ENCODE results near the gene GULP1.

Gene GULP1

DNA sequence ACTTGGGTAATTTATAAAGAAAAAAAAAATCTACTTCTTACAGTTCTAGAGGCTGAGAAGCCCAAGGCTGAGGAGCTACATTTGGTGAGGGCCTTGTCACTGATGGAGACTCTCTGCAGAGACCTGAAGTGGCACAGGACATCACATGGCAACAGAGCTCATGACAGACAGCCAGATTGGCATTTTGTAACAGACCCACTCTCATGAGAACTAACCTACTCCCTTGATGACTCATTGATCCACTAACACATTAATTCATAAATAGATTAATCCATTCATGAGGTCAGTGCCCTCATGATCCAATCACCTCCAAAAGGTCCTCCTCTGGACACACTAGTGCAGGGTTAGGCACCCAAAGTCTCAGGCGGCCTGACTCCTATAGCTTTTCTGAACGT, 318.4 kb downstream of the GULP1 start:
- no peak for DNase-seq

DNA sequence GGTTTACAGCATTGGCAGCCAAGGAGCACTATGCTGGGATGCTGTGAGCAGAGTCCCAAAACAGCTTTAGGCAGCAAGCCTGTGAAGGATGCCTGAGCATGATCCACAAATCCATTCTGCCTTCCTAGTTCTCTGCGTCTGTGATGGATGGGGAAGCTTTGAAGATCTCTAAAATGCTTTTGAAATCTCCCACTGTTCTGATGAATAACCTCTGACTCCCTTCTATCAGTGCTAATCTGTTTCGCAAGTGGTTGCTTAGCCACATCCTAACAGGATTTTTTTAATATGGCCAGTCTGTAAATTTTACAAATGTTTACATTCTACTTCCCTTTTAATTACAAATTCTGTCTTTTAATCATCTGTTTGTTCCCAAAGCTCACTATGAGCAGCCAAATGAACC, 319.2 kb downstream of the GULP1 start:
- no peak for DNase-seq

DNA sequence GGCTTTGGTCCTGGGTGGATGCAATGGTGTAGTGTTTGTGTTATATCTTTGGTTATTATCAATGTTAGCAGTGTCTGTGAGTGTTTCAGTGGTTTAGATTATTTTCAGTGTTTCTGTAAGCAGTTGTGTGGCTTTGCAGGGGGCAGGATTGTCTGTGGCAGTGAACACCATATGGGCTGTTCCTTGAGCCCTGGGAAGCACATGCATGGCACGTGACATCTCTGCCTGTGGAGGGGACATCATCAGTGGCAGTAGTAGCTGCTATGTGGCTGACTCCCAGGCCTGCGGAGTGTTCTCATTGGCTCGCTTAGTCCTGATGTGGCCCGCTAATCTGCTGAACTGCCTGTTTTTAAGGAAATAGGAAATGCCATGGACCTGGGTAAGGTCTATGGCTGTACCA, 327.5 kb downstream of the GULP1 start:
- DNase-seq = no peak

DNA sequence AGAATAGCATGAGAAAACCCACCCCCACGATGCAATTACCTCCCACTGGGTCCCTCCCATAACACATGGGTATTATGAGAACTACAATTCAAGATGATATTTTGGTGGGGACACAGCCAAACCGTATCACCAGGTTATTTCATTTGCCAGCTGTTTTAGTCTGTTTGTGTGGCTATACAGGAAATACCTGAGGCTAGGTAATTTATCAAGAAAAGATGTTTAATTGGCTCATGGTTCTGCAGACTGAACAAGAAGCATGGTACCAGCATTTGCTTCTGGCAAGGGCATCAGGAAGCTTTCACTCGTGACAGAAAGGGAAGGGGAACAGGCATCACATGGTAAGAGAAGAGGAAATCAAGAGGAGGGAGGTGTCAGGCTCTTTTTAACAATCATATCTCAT, 329.2 kb downstream of the GULP1 start:
- no peak for DNase-seq

DNA sequence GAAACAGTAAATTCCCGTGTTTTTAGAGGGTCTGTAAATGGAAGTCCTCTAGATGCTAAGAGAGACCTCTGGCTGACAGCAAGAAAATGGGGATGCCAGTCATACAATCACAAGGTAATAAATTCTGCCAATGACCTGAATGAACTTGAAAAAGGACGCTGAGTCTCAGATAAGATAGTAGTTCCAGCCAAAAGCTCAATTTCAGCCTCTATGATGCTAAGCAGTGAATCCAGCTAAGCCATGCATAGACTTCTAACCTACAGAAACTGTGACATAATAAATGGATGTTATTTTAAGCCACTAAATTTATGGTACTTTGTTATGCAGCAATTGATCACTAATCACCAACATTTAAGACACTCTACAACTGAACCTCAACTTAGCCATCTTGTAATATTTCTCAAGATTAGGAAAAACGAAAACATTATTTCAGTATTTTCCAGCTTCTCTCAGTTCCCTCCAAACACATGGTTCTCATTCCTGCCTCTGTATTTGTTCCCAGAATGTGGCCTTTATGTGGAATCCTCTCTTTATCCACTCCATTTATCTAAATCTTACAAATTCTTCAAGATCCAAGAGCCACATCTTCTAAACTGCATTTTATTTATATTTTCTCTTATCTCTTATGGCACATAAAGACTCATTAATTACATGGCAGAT, 331.1 kb downstream of the GULP1 start:
- no peak for DNase-seq

DNA sequence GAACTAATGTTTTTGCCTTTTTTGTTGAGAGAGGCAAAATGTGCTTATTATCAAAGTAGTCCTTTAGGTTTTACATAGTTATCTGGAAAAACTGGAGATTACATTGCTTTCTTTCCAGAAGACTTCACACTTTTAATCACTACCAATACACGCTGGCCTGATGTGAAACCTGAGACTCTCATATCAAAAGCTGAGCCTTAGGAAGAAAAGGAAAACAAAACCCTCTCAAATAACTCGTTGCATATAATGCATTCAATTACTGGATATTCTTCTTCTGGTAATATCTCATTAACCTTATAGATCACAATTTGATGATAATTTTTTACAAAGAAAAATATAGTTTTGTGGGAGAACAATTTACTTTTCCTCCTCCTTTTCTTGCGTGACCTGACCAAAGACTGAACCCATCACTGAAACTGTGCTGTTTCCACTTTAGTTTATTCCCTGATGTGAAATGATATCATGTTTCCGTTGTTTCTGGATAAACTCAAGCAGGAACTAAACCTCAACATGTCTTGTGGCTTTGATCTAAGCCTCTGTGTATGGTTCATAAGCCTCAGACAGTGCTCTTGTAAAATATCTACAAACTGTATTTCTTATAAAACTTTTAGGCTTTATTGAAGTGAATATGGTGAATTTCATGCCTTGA, 332.4 kb downstream of the GULP1 start:
- no peak for DNase-seq

DNA sequence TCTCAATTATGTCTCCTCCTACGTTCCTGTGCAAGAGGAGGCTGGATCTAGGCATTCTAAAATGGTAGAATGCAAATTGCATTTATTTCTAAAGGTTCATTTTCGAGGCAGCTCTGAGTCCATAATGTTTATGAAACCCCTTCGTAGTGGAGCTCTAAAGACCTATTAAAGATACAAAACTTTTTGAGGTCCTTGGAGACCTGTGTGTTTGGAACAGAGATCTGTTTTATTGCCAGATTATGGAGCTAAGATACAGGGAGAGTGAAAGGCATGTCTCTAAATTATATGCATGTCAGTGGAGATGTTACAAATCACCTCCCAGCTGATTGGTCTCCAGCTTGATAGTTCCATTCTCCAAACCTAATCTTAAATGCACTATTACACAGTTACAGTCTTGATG, 335.8 kb downstream of the GULP1 start:
- no peak for DNase-seq

DNA sequence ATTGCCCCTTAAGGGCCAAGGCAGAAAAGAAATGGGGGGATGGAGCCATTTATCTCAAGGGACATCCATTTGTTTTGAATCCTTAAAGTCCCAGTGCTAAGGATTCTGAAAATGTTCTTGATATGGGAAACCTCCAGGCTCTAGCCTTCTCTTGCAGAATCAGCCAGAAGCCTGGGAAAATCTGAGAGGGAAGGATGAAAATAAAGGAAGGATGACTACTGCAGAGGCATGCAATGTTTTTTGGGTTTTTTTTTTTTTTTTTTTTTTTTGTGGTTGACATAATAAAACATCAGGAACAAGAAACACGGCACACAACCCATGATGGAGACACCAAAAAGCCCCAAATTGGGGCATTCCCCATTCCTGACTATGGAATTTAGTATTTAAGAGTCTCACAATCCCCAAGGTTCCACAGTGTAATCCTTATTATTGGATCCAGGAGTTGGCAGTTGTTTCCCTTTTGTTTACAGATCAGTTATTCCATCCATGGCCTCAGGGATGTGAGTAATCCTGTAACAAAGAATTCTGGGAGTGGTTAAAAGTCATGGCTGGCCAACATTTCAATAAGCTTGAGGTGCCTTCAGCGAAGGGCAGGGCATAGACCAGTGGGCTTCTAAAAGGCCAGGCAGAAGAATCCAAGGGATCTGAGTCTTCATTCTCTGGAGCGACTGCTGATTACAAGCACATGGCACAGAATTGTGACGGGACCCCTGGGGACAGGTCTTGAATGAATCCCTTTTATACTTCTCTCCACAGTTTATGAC, 337.5 kb downstream of the GULP1 start:
- no peak for DNase-seq

DNA sequence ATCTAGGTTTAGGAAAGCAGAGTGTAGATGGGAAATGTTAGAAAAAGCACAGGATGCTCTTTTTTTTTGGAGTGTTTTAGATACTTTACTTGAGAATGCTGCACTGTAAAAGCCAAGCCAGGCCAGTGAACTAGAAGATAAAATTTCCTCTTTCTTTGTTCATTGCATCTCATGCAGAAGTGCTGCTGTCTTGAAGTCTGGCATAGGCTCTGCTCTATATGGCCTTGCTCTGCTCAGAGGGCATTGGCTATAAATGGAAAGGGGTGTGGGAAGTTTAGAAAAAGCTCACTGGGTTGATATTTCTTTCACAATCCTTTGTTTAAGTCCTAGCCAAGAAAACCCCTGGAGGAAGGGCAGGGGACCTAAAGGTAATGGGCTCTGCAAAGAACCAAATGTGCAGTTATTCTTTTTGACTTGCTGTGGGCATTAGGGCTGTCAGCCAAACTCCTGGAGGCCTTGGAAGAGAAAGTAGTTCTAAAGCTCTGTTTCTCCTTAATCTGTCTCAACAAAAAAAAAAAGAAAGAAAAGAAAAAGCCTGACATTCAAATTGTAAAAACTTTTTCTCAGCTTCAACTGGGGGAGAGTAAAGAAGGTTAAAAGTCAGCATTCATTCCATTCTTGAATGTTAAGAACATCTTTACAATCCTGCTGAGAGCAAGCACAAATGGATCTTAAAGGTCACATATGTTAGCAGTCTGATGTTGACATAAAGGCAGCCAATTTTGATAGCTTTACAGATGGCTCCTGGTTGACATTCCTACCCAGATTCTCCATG, 338.3 kb downstream of the GULP1 start:
- DNase-seq = no peak

DNA sequence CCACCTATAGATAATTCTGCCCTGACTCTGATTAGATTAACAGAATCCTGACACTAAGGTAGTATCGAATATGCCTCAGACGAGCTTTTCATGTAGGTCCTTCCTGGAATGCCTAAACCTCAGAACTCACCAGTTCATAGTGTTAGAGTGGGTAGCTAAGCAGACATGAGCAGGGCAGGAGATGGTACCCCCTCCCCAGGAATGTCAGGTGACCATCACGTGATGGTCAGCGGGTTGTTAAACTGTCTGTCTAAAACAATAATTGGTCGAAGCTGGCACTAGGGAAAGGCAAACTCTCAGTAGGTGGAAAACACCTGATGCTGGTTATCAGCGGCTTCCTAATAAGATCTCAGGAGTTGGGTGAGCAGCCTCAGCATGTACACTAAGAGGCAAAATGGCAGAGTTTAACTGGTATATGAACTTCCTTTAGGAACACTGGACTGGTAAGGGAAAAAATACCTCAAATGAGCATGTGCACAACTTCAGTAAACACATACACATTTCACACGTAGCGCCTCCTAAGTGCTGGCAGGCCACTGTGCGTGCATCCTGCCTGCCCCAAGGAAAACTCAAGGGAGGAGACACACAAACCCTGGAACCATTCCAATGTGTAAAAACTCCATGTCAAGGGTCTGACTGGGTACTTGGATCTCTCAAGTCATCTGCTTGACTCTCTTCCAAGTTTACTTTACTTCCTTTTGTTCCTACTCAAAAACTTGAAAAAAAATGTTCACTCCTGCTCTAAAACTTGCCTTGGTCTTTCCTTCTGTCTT, 339.5 kb downstream of the GULP1 start:
- no peak for DNase-seq

DNA sequence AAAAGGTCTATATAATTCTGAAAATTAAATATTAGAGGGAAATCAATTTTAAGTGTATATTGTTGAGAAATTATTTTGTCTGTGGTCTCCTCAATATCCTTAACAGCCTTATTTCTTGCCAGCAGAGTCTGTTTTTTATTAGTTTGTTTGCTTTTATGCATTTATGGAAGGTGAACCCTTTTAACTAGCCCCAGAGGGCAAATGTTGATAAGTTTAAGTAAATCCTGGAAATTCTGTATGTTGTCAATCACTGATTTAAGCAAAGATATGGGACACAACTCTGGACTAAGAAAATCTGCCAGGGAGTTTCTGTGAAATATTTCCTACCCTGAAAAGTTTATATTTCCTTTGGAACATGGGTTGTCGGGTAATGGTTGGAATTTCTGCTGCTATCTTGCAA, 343.0 kb downstream of the GULP1 start:
- DNase-seq = no peak

Measured in CD4-positive, alpha-beta T cell treated with Interferon alpha-2 for 1 hour (primary cell).